ENCODE data around the gene SLC9A8. TPM values are rescaled to one million over a fixed set of nuclear protein-coding genes. Genes with fewer than 3 reads are reported as not detected.

Gene SLC9A8
- total RNA-seq, 4 donors from 2014 or later, result 8.2 to 17.3 (median 12.1) TPM

GRCh38 chr20:49890471-49891361 is 78.1 kb downstream of the SLC9A8 start:
- peak overlapping the region; percentile 17 to 85 (median 38) for H3K27ac ChIP-seq
- no peaks in the 10 kb centered on the region for H3K9me3 ChIP-seq
- WGBS, 2 donors, result 38 to 42% methylated on average over 21 of the region's 21 CpGs
- TF ChIP-seq POLR2A (IDR thresholded peaks at IDR 0.05) (no peak), EP300 (IDR thresholded peaks at IDR 0.05) (peak in 1 of 2 donors; percentile 4), CTCF (IDR thresholded peaks at IDR 0.05) (peak in 1 of 5 experiments; percentile 23)
- H3K4me1 ChIP-seq, result peaks cover 0 to 79% (median 34%) of the 10 kb centered on the region in 4 donors
- H3K36me3 ChIP-seq, result peaks cover 0 to 23% (median 0%) of the 10 kb centered on the region in 3 donors
- no peaks in the 10 kb centered on the region for H3K27me3 ChIP-seq
- H3K4me3 ChIP-seq, result no peak overlapping the region
- DNase-seq (ENCODE audit: low spot score in 2 of 2), result no peak

DNA sequence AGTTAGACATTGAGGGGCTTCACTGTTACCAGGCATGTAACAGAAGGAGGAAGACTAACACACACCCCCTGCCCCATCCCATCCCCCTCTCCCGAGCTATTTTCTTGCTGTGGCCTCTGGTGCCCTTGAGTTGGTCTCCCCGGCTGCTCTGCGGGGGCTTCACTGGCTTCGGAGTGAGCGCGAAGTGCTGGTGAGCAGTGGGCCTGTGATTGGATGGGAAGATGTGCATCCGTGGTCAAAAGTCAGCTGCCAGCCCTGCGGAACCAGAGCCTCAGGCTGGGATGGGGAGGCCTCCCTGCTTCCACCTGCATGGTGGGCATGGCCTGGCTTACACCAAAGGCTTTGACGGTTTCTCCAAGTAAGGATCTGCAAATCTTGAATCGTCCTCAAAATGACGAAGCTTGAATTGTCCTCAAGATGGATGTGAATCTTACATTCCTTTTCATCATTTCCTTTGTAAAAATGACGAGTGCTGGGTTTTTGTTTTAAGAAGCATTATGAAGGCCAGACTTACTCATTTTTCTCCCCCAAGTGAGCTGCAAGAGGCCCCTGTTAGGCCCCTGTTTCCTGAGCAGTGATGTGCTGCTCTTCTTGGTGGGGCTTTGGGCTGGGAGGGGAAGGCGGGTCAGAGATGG is 79.0 kb downstream of the SLC9A8 start:
- no peaks in the 10 kb centered on the region for H3K27me3 ChIP-seq
- TF ChIP-seq EP300 (IDR thresholded peaks at IDR 0.05) (no peak), POLR2A (IDR thresholded peaks at IDR 0.05) (no peak), CTCF (IDR thresholded peaks at IDR 0.05) (no peak)
- 76 to 81% methylated on average over 13 of the region's 13 CpGs for WGBS, 2 donors
- no peak for DNase-seq (ENCODE audit: low spot score in 2 of 2)
- peak overlapping the region in 2 of 4 donors; percentile 17 to 85 for H3K27ac ChIP-seq
- H3K9me3 ChIP-seq, result no peaks in the 10 kb centered on the region
- H3K4me1 ChIP-seq, result peaks cover 0 to 72% (median 34%) of the 10 kb centered on the region in 4 donors
- peaks cover 0 to 14% (median 0%) of the 10 kb centered on the region in 3 donors for H3K36me3 ChIP-seq
- no peak overlapping the region for H3K4me3 ChIP-seq

DNA sequence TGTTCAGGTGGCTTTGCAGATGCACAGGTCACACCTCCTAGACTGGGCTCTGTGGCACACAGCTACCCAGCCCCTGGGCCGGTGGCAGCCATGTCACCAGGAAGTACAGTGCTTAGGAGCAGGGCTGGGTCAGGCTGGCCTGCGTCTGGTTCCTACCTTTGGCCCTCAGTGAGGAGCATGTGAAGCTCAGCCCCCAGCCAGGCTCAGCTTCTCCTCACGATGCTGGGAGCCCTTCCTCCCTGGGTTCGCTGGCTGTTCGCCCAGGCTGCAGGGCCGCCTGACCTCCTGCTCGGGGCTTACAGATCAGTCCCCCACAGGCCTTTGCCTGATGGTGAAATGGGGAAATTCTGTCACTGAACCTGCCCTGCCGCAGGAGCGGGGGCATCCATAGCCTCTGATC is 79.6 kb downstream of the SLC9A8 start:
- 55 to 68% methylated on average over 9 of the region's 9 CpGs for WGBS, 2 donors
- peaks cover 0 to 66% (median 28%) of the 10 kb centered on the region in 4 donors for H3K4me1 ChIP-seq
- DNase-seq (ENCODE audit: low spot score in 2 of 2), result no peak

DNA sequence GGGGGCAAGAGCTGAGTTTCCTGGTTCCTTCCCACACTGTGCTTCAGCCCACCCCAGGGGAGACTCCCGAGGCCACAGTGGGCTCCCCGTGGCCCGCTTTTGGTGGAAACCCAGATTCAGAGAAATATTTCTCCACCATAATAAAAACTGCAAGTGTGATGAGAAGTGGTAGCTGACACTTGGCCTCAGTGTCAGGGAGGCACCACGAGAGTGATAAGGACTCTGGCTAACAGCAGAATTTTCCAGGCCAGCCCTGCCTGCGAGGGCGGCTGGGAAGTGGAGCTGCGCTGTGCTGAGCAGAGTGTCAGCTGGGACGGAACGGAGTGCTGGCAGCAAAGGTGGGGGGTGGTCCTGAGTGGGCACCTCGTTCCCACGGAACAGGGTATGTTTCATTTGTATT is 80.2 kb downstream of the SLC9A8 start:
- no peak for DNase-seq (ENCODE audit: low spot score in 2 of 2)
- Histone ChIP-seq H3K27me3 (no peaks in the 10 kb centered on the region), H3K4me3 (no peak overlapping the region), H3K36me3 (peaks cover 0 to 10% (median 0%) of the 10 kb centered on the region in 3 donors), H3K9me3 (no peaks in the 10 kb centered on the region), H3K4me1 (peaks cover 0 to 60% (median 22%) of the 10 kb centered on the region in 4 donors), H3K27ac (peak overlapping the region in 1 of 4 donors; percentile 21)
- TF ChIP-seq EP300 (IDR thresholded peaks at IDR 0.05), result no peak
- TF ChIP-seq CTCF (IDR thresholded peaks at IDR 0.05), result no peak
- no peak for TF ChIP-seq POLR2A (IDR thresholded peaks at IDR 0.05)
- WGBS, 2 donors, result 47 to 55% methylated on average over 11 of the region's 11 CpGs

More for the DNA sequence above, 79.6 kb downstream of the SLC9A8 start:
- Histone ChIP-seq H3K4me3 (no peak overlapping the region), H3K36me3 (peaks cover 0 to 10% (median 0%) of the 10 kb centered on the region in 3 donors), H3K27ac (peak overlapping the region in 1 of 4 donors; percentile 21), H3K27me3 (no peaks in the 10 kb centered on the region), H3K9me3 (no peaks in the 10 kb centered on the region)
- TF ChIP-seq EP300 (IDR thresholded peaks at IDR 0.05) (no peak), CTCF (IDR thresholded peaks at IDR 0.05) (no peak), POLR2A (IDR thresholded peaks at IDR 0.05) (no peak)

Measured in tibial nerve (tissue), 4 donors.